ENCODE results near the gene CNPY1. TPM values are rescaled to one million over a fixed set of nuclear protein-coding genes. Genes with fewer than 3 reads are reported as not detected.

Gene CNPY1
- polyA plus RNA-seq, 2 of the 4 experiments (the other 2 are of a cell fraction), result not detected

DNA sequence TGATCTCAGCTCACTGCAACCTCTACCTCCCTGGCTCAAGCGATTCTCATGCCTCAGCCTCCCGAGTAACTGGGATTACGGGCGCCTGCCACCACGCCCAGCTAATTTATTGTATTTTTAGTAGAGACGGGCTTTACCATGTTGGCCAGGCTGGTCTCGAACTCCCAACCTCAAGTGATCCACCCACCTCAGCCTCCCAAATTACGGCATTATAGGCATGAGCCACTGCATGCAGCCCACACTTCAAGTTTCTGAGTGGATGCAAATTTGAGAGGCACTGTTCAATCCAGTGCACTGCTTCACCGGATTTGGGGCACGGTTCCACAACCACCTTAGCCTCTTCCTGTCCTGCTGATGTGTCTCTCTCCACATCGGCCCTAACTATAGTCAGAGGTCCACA is 16.5 kb downstream of the CNPY1 start:
- no peak overlapping the region for H3K4me3 ChIP-seq
- POLR2A ChIA-PET, result interaction anchor here (0.7 kb wide), 1 partner anchor 29 kb away, joined by 3 read pairs; no protein-coding TSS in a partner anchor
- TF ChIP-seq, protein P1, sequence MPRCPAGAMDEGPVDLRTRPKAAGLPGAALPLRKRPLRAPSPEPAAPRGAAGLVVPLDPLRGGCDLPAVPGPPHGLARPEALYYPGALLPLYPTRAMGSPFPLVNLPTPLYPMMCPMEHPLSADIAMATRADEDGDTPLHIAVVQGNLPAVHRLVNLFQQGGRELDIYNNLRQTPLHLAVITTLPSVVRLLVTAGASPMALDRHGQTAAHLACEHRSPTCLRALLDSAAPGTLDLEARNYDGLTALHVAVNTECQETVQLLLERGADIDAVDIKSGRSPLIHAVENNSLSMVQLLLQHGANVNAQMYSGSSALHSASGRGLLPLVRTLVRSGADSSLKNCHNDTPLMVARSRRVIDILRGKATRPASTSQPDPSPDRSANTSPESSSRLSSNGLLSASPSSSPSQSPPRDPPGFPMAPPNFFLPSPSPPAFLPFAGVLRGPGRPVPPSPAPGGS (IDR thresholded peaks at IDR 0.05), result no peak
- no peaks in the 10 kb centered on the region for H3K9me3 ChIP-seq
- H3K4me2 ChIP-seq, result no peak overlapping the region
- no peaks in the 10 kb centered on the region for H3K4me1 ChIP-seq
- 65% methylated on average over 9 of the region's 11 CpGs for WGBS (ENCODE audit: missing lambda C conversion rate)
- DNase-seq (ENCODE audit: low read depth in 1 of 2, low spot score in 1 of 2) (no peak), ATAC-seq (no peak), FAIRE-seq (no peak)
- no peak overlapping the region for H3K27ac ChIP-seq
- CTCF ChIA-PET, result no interaction called here

DNA sequence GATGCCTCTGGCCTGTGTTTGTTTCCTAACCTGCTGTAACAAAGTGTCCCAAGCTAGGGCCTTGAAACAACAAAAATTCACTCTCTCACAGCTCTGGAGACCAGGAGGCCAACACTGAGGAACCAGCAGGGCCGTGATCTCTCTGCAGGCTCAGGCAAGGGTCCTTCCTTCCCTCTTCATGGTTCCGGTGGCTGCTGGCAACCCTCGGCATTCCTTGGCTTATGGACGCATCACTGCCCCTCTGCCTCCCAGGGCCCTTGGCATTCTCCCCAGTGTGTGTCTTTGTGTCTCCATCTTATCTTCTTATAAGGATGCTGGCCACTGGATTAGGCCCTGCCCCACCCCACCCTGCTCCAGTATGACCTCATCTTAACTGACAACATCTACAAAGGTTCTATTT is 17.0 kb downstream of the CNPY1 start:
- TF ChIP-seq KDM5A (IDR thresholded peaks at IDR 0.05) (no peak), FOSB (CRISPR knock-in tag; IDR thresholded peaks at IDR 0.05) (no peak), CBX2 (IDR thresholded peaks at IDR 0.05; ENCODE audit: borderline replicate concordance, low read depth) (no peak), KDM1A (IDR thresholded peaks at IDR 0.05; ENCODE audit: low read depth) (no peak), ZNF302 (CRISPR knock-in tag; IDR thresholded peaks at IDR 0.05) (no peak), MAFK (IDR thresholded peaks at IDR 0.05; ENCODE audit: partially characterized antibody) (no peak), SREBF2 (IDR thresholded peaks at IDR 0.05) (no peak), HDAC2 (IDR thresholded peaks at IDR 0.05) (no peak), CHD2 (IDR thresholded peaks at IDR 0.05; ENCODE audit: low read length, partially characterized antibody) (no peak), MYC (IDR thresholded peaks at IDR 0.05; ENCODE audit: borderline replicate concordance, low read length) (no peak), NR3C1 (IDR thresholded peaks at IDR 0.05) (no peak), JUN (IDR thresholded peaks at IDR 0.05) (no peak), SMC3 (IDR thresholded peaks at IDR 0.05) (no peak)
- TF ChIP-seq, protein P2, sequence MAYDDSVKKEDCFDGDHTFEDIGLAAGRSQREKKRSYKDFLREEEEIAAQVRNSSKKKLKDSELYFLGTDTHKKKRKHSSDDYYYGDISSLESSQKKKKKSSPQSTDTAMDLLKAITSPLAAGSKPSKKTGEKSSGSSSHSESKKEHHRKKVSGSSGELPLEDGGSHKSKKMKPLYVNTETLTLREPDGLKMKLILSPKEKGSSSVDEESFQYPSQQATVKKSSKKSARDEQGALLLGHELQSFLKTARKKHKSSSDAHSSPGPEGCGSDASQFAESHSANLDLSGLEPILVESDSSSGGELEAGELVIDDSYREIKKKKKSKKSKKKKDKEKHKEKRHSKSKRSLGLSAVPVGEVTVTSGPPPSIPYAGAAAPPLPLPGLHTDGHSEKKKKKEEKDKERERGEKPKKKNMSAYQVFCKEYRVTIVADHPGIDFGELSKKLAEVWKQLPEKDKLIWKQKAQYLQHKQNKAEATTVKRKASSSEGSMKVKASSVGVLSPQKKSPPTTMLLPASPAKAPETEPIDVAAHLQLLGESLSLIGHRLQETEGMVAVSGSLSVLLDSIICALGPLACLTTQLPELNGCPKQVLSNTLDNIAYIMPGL (CRISPR knock-in tag; IDR thresholded peaks at IDR 0.05; ENCODE audit: borderline replicate concordance), result no peak
- TF ChIP-seq, protein P1 (IDR thresholded peaks at IDR 0.05), result no peak
- no peak overlapping the region for H3K27ac ChIP-seq
- no peak for ATAC-seq
- DNase-seq (ENCODE audit: low read depth in 1 of 2, low spot score in 1 of 2), result no peak
- ChIA-PET CTCF (no interaction called here), POLR2A (no interaction called here)
- 67% methylated on average over 4 of the region's 4 CpGs for WGBS (ENCODE audit: missing lambda C conversion rate)
- no peak for FAIRE-seq
- H3K4me1 ChIP-seq, result no peaks in the 10 kb centered on the region
- no peak overlapping the region for H3K4me3 ChIP-seq
- H3K9me3 ChIP-seq, result no peaks in the 10 kb centered on the region
- no peak overlapping the region for H3K4me2 ChIP-seq

DNA sequence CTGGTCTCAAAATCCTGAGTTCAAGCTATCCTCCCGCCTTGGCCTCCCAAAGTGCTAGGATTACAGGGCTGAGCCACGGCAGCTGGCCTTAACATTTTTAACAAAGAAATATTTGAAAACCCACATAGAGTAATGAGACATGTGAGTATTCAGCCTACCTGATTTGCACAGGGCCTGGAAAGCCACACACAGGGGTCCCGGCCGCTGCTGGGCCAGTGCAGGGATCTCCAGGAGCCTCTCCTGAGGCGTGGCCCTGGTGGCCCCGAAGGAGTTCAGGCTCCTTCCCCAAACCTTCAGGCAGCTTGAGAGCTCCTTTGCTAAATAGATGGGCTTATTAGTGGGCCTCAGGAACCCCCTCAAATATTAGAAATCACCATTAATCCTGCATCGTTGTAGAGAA is 18.7 kb downstream of the CNPY1 start:
- no peak for DNase-seq (ENCODE audit: low read depth in 1 of 2, low spot score in 1 of 2)
- WGBS (ENCODE audit: missing lambda C conversion rate), result 56% methylated on average over 7 of the region's 7 CpGs
- Histone ChIP-seq H3K4me3 (no peak overlapping the region), H3K4me1 (no peaks in the 10 kb centered on the region), H3K9me3 (no peaks in the 10 kb centered on the region), H3K27ac (no peak overlapping the region), H3K4me2 (no peak overlapping the region)
- no peak for TF ChIP-seq SREBF2 (IDR thresholded peaks at IDR 0.05)
- TF ChIP-seq CEBPB (IDR thresholded peaks at IDR 0.05), result no peak
- TF ChIP-seq, protein P1 (IDR thresholded peaks at IDR 0.05), result no peak
- TF ChIP-seq, protein P3, sequence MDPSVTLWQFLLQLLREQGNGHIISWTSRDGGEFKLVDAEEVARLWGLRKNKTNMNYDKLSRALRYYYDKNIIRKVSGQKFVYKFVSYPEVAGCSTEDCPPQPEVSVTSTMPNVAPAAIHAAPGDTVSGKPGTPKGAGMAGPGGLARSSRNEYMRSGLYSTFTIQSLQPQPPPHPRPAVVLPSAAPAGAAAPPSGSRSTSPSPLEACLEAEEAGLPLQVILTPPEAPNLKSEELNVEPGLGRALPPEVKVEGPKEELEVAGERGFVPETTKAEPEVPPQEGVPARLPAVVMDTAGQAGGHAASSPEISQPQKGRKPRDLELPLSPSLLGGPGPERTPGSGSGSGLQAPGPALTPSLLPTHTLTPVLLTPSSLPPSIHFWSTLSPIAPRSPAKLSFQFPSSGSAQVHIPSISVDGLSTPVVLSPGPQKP (IDR thresholded peaks at IDR 0.05; ENCODE audit: low read depth, low read length), result no peak
- no peak for TF ChIP-seq TP53 (CRISPR knock-in tag; IDR thresholded peaks at IDR 0.05)
- TF ChIP-seq, protein P4, sequence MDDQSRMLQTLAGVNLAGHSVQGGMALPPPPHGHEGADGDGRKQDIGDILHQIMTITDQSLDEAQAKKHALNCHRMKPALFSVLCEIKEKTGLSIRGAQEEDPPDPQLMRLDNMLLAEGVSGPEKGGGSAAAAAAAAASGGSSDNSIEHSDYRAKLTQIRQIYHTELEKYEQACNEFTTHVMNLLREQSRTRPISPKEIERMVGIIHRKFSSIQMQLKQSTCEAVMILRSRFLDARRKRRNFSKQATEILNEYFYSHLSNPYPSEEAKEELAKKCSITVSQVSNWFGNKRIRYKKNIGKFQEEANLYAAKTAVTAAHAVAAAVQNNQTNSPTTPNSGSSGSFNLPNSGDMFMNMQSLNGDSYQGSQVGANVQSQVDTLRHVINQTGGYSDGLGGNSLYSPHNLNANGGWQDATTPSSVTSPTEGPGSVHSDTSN (IDR thresholded peaks at IDR 0.05), result no peak
- no peak for TF ChIP-seq EP300 (IDR thresholded peaks at IDR 0.05)
- no peak for TF ChIP-seq HOXA7 (CRISPR knock-in tag; IDR thresholded peaks at IDR 0.05)
- TF ChIP-seq NPAS2 (CRISPR knock-in tag; IDR thresholded peaks at IDR 0.05; ENCODE audit: borderline replicate concordance), result no peak
- TF ChIP-seq RFX5 (IDR thresholded peaks at IDR 0.05), result no peak
- TF ChIP-seq, protein P5, sequence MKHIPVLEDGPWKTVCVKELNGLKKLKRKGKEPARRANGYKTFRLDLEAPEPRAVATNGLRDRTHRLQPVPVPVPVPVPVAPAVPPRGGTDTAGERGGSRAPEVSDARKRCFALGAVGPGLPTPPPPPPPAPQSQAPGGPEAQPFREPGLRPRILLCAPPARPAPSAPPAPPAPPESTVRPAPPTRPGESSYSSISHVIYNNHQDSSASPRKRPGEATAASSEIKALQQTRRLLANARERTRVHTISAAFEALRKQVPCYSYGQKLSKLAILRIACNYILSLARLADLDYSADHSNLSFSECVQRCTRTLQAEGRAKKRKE (CRISPR knock-in tag; IDR thresholded peaks at IDR 0.05; ENCODE audit: low read depth), result no peak
- no peak for TF ChIP-seq ZNF302 (CRISPR knock-in tag; IDR thresholded peaks at IDR 0.05)
- TF ChIP-seq ESRRA (IDR thresholded peaks at IDR 0.05; ENCODE audit: borderline replicate concordance, low read length), result no peak
- no peak for FAIRE-seq
- POLR2A ChIA-PET, result no interaction called here
- ATAC-seq, result no peak
- CTCF ChIA-PET, result interaction anchor here (1.2 to 1.3 kb wide), 2 partner anchors 16 to 71 kb away, joined by 3 to 4 read pairs; no protein-coding TSS in a partner anchor
